PC-3 (cell line): Measurements from ENCODE around the gene CSF1. TPM values are rescaled to one million over a fixed set of nuclear protein-coding genes. Genes with fewer than 3 reads are reported as not detected.

Source experiments
- ATAC-seq: fragments of 200-7000 bp; cut with Tn5 transposase; 2 replicates; pipeline ENCODE4 v1.9.1; 2020; ENCODE audit warnings: mild to moderate bottlenecking, moderate library complexity
- BruUV-seq: library from RNA; stranded (reverse); fragments of 400-500 nt; replicated peaks from 2 replicates; lab custom pipeline; 2021; lab: Mats Ljungman, UMichigan
- CTCF ChIA-PET: fragments of 300-600 bp; sonication (Branson Sonifier 250); formaldehyde crosslinking; loops from one replicate; lab custom pipeline; 2022; ENCODE audit warnings: antibody characterized with exemption; lab: Charles Lee
- POLR2A ChIA-PET: fragments of 300-600 bp; sonication (Branson Sonifier 250); formaldehyde crosslinking; loops from one replicate; lab custom pipeline; 2022; ENCODE audit warnings: antibody characterized with exemption; ENCODE audit not compliant: unreplicated experiment; lab: Charles Lee
- DNase-seq: peaks from one replicate; pipeline ENCODE4 v3.0.0-alpha.2; 2015
- H2AFZ ChIP-seq: fragments of 300-600 bp; sonication (generic); 2 replicates; pipeline ENCODE4 v1.6.0; 2016; ENCODE audit warnings: antibody characterized with exemption, low read length
- H3F3A ChIP-seq: fragments of 300-600 bp; sonication (generic); one replicate; pipeline ENCODE4 v1.6.0; 2017; ENCODE audit warnings: antibody characterized with exemption, low read length, control low read depth, mild to moderate bottlenecking; ENCODE audit not compliant: unreplicated experiment
- H3K27ac ChIP-seq: fragments of 300-600 bp; sonication (generic); 2 replicates; pipeline ENCODE4 v1.5.1; 2016; ENCODE audit warnings: mild to moderate bottlenecking, low read length
- H3K27me3 ChIP-seq: fragments of 300-600 bp; sonication (generic); 2 replicates; pipeline ENCODE4 v1.6.1; 2016; ENCODE audit warnings: low read length, mixed read lengths
- H3K36me3 ChIP-seq: fragments of 300-600 bp; sonication (generic); 2 replicates; pipeline ENCODE4 v1.6.1; 2016; ENCODE audit warnings: low read depth, mixed run types, low read length, mixed read lengths
- H3K4me1 ChIP-seq: fragments of 300-600 bp; sonication (generic); 2 replicates; pipeline ENCODE4 v1.5.1; 2016; ENCODE audit warnings: low read length; ENCODE audit not compliant: insufficient read depth
- H3K4me2 ChIP-seq: fragments of 300-600 bp; sonication (generic); 2 replicates; pipeline ENCODE4 v1.6.0; 2016; ENCODE audit warnings: low read length
- H3K4me3 ChIP-seq: fragments of 300-600 bp; sonication (generic); 2 replicates; pipeline ENCODE4 v1.5.1; 2016; ENCODE audit warnings: mild to moderate bottlenecking, low read length, mixed read lengths
- H3K79me2 ChIP-seq: fragments of 300-600 bp; sonication (generic); 2 replicates; pipeline ENCODE4 v1.6.1; 2017; ENCODE audit warnings: low read length, mixed read lengths
- H3K9ac ChIP-seq: fragments of 300-600 bp; sonication (generic); 2 replicates; pipeline ENCODE4 v1.6.0; 2016; ENCODE audit warnings: mild to moderate bottlenecking, low read length
- H3K9me2 ChIP-seq: fragments of 300-600 bp; sonication (generic); replicated peaks from 2 replicates; pipeline ENCODE4 v1.6.1; 2016; ENCODE audit warnings: mixed run types, low read length, mixed read lengths
- H3K9me3 ChIP-seq: fragments of 300-600 bp; sonication (generic); 2 replicates; pipeline ENCODE4 v1.6.1; 2016; ENCODE audit warnings: low read length, mixed read lengths
- H4K20me1 ChIP-seq: fragments of 300-600 bp; sonication (generic); 2 replicates; pipeline ENCODE4 v1.6.1; 2016; ENCODE audit warnings: low read length, mixed read lengths
- EZH2 ChIP-seq: fragments of 300-600 bp; sonication (generic); IDR thresholded peaks from one replicate; pipeline ENCODE4 v1.6.1; 2017; ENCODE audit warnings: antibody characterized with exemption, mild to moderate bottlenecking, low read length; ENCODE audit not compliant: unreplicated experiment
- EZH2phosphoT487 ChIP-seq: fragments of 300-600 bp; sonication (generic); IDR thresholded peaks from 2 replicates; pipeline ENCODE4 v1.6.1; 2018; ENCODE audit warnings: mild to moderate bottlenecking, antibody characterized with exemption, low read length, borderline replicate concordance
- intact Hi-C: fragments of 100-400 bp; cut with micrococcal nuclease; formaldehyde crosslinking; loops from 2 replicates; pipeline ENCODE4 v1.9.0; 2023
- total RNA-seq: library from RNA; depleted of rRNA; stranded (reverse); fragments of >200 nt; gene quantifications from 2 replicates; pipeline ENCODE4 v1.2.3, GENCODE V29; 2014
- TF ChIP-seq, protein P1 (sequence below): fragments of 300-600 bp; sonication (generic); conservative IDR thresholded peaks from 2 replicates; pipeline ENCODE4 v1.5.1; 2017; ENCODE audit warnings: antibody characterized with exemption, low read depth, mild to moderate bottlenecking, low read length

Gene CSF1
- total RNA-seq, 1 experiment from 2014 or later, result 2.0 TPM

DNA sequence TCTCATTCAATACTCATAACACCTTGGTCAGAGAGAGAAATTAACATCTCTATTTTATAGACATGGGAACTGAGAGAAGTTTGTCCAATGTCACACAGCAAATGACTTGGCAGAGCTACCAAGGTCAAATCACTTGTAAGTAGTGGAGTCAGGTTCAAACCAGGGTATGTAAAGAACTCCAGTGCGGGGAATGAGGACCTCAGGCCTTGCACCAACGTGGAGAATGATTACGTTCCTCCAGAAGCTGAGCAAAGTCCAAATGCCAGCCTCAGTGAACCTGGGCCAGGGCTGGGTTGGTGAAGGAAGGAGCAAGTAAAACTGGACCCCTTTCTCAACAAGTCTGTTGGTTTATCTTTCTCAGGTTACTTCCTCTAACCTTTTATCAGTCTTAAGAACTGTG lies 1.8 kb upstream of the CSF1 start:
- H3K27ac ChIP-seq, result no peak overlapping the region
- H3K9me3 ChIP-seq, result no peaks in the 10 kb centered on the region
- no peaks in the 10 kb centered on the region for H3K36me3 ChIP-seq
- intact Hi-C loops, result no loop called here
- H3K9me2 ChIP-seq, result no peaks in the 10 kb centered on the region
- no peaks in the 10 kb centered on the region for H4K20me1 ChIP-seq
- no peaks in the 10 kb centered on the region for H3K27me3 ChIP-seq
- H3F3A ChIP-seq, result no peaks in the 10 kb centered on the region
- peaks cover 12% of the 10 kb centered on the region; the same call in 1 of the 2 replicates for H3K4me1 ChIP-seq
- no peak overlapping the region for H3K4me2 ChIP-seq
- H2AFZ ChIP-seq, result no peak overlapping the region
- no peak overlapping the region for H3K4me3 ChIP-seq
- DNase-seq (no peak), ATAC-seq (no peak)
- H3K79me2 ChIP-seq, result peaks cover 7% of the 10 kb centered on the region; the same call in 1 of the 2 replicates
- CTCF ChIA-PET, result no interaction called here
- BruUV-seq, result no TSS peak
- no peak overlapping the region for H3K9ac ChIP-seq
- POLR2A ChIA-PET, result no interaction called here
- TF ChIP-seq, protein P1, sequence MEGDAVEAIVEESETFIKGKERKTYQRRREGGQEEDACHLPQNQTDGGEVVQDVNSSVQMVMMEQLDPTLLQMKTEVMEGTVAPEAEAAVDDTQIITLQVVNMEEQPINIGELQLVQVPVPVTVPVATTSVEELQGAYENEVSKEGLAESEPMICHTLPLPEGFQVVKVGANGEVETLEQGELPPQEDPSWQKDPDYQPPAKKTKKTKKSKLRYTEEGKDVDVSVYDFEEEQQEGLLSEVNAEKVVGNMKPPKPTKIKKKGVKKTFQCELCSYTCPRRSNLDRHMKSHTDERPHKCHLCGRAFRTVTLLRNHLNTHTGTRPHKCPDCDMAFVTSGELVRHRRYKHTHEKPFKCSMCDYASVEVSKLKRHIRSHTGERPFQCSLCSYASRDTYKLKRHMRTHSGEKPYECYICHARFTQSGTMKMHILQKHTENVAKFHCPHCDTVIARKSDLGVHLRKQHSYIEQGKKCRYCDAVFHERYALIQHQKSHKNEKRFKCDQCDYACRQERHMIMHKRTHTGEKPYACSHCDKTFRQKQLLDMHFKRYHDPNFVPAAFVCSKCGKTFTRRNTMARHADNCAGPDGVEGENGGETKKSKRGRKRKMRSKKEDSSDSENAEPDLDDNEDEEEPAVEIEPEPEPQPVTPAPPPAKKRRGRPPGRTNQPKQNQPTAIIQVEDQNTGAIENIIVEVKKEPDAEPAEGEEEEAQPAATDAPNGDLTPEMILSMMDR, result no peak
- TF ChIP-seq EZH2phosphoT487 (no peak), EZH2 (no peak)

DNA sequence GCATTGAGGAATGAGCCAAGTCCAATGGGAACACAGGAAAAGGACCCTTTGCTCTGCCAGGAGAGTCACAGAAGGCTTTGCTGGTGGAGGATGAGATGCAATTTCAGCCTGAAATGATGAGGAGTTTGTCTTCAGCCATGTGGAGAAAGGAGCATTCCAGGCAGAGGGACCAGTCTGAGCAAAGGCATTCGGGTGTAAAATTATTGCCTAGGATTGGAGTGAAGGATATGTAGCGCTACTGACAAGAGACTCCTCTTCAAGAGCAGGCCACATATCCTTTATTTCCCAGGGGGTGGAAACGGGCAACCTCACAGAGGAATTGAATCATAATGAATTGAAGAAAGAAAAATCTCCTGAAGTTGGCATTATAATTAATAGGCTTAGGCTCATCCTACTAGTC lies 1.1 kb upstream of the CSF1 start:
- H3K27ac ChIP-seq, result no peak overlapping the region
- H3K4me3 ChIP-seq, result no peak overlapping the region
- H3K9me2 ChIP-seq, result no peaks in the 10 kb centered on the region
- TF ChIP-seq EZH2 (no peak), EZH2phosphoT487 (no peak)
- TF ChIP-seq, protein P1, result no peak
- ATAC-seq, result no peak
- H3K79me2 ChIP-seq, result peaks cover 7% of the 10 kb centered on the region; the same call in 1 of the 2 replicates
- H3K27me3 ChIP-seq, result no peaks in the 10 kb centered on the region
- H3K4me1 ChIP-seq, result peaks cover 12% of the 10 kb centered on the region; the same call in 1 of the 2 replicates
- H3K36me3 ChIP-seq, result no peaks in the 10 kb centered on the region
- no peaks in the 10 kb centered on the region for H4K20me1 ChIP-seq
- H2AFZ ChIP-seq, result no peak overlapping the region
- intact Hi-C loops, result no loop called here
- CTCF ChIA-PET, result no interaction called here
- H3F3A ChIP-seq, result no peaks in the 10 kb centered on the region
- no TSS peak for BruUV-seq
- no peak overlapping the region for H3K4me2 ChIP-seq
- DNase-seq, result no peak
- no peaks in the 10 kb centered on the region for H3K9me3 ChIP-seq
- POLR2A ChIA-PET, result no interaction called here
- no peak overlapping the region for H3K9ac ChIP-seq

DNA sequence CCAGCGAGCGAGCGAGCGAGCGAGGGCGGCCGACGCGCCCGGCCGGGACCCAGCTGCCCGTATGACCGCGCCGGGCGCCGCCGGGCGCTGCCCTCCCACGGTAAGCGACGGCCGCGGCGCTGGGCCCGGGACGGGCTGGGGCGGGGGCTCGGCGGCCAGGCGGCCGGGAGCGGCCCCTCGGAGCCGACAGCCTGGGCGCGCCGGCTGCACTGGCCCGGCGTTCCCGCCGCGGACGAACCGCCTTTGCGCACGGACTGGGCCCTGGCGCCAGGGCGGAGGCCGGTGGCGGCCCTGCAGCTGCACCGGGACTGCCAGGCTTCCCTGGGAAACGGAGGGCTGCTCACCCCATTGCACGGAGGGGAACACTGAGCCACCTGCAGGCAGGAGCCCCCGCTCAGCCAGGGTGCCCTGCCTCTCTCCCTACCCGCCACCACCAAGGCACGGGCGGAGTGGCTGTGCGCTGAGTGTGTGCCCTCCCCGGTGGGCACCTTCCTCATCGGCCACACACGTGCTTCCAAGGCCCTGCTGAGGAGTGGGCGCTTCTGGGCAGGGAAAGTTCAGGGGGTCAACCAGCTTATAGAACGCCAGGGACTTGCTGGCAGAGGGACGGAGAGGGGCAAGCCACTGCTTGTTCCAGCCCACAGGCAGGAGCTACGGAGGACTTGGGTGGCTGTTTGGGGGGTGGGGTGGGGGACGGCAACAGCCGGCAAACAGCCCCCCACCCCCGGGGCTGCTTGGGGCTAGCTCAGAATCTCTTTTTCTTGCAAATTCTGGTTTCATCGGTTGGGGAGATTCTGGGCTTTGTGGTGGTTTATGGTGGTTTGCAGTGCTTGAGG lies 532 bp downstream of the CSF1 start:
- H3K9ac ChIP-seq, result peak overlapping the region; percentile 40
- CTCF ChIA-PET, result no interaction called here
- no peak for TF ChIP-seq EZH2phosphoT487
- no peak for TF ChIP-seq EZH2
- TF ChIP-seq, protein P1, result no peak
- H2AFZ ChIP-seq, result peak overlapping the region; percentile 91
- H3K9me2 ChIP-seq, result no peaks in the 10 kb centered on the region
- H3K4me3 ChIP-seq, result peak overlapping the region; percentile 82
- peaks cover 12% of the 10 kb centered on the region; the same call in 1 of the 2 replicates for H3K4me1 ChIP-seq
- no peaks in the 10 kb centered on the region for H4K20me1 ChIP-seq
- ATAC-seq, result no peak; the same call in 1 of the 2 replicates
- no peak overlapping the region for H3K27ac ChIP-seq
- no TSS peak for BruUV-seq
- POLR2A ChIA-PET, result no interaction called here
- no peaks in the 10 kb centered on the region for H3K27me3 ChIP-seq
- H3K79me2 ChIP-seq, result peaks cover 7% of the 10 kb centered on the region; the same call in 1 of the 2 replicates
- intact Hi-C loops, result loop anchor here (5.0 kb wide), 1 partner anchor 71 kb away; the partner anchor contains the start of gene AHCYL1
- DNase-seq, result no peak
- peak overlapping the region; percentile 99 for H3K4me2 ChIP-seq
- H3K9me3 ChIP-seq, result no peaks in the 10 kb centered on the region
- no peaks in the 10 kb centered on the region for H3F3A ChIP-seq
- H3K36me3 ChIP-seq, result no peaks in the 10 kb centered on the region
